WERI-Rb-1 (cell line): ENCODE data around the gene FSCN2.
A peak's percentile ranks its signal among the peaks of the same experiment; 100 is the strongest.

Experiments
- DNase-seq: peaks from one replicate; pipeline ENCODE4 v3.0.0-alpha.2; 2020
- H3K27ac ChIP-seq: fragments of 250-450 bp; sonication (Bioruptor Pico); 2 replicates; pipeline ENCODE4 v1.5.1; 2020; ENCODE audit warnings: mild to moderate bottlenecking, moderate library complexity
- H3K27me3 ChIP-seq: fragments of 250-450 bp; sonication (Bioruptor Pico); 2 replicates; pipeline ENCODE4 v1.5.1; 2021; ENCODE audit warnings: mild to moderate bottlenecking, low read depth, moderate library complexity; ENCODE audit not compliant: insufficient read depth, severe bottlenecking
- H3K36me3 ChIP-seq: fragments of 250-450 bp; sonication (Bioruptor Pico); 2 replicates; pipeline ENCODE4 v1.5.1; 2020; ENCODE audit warnings: mild to moderate bottlenecking, moderate library complexity
- H3K4me3 ChIP-seq: 2 replicates; pipeline ENCODE4 v1.5.1; 2011; ENCODE audit warnings: low read depth, mild to moderate bottlenecking, control low read depth, low read length
- H3K9me3 ChIP-seq: fragments of 250-450 bp; sonication (Bioruptor Pico); 2 replicates; pipeline ENCODE4 v1.5.1; 2021; ENCODE audit warnings: mild to moderate bottlenecking, moderate library complexity; ENCODE audit not compliant: severe bottlenecking
- TF ChIP-seq, protein P1 (sequence below): IDR thresholded peaks from 2 replicates; pipeline ENCODE4 v1.5.1; 2011; ENCODE audit warnings: low read depth, mild to moderate bottlenecking, control low read depth, inconsistent platforms, low read length

FSCN2 gene

GRCh38 chr17:81536299-81537290 is 8.4 kb downstream of the FSCN2 start:
- Histone ChIP-seq H3K4me3 (no peak overlapping the region), H3K27me3 (no peaks in the 10 kb centered on the region), H3K36me3 (peaks cover 35% of the 10 kb centered on the region), H3K27ac (no peak overlapping the region), H3K9me3 (peaks cover 2% of the 10 kb centered on the region)
- TF ChIP-seq, protein P1, sequence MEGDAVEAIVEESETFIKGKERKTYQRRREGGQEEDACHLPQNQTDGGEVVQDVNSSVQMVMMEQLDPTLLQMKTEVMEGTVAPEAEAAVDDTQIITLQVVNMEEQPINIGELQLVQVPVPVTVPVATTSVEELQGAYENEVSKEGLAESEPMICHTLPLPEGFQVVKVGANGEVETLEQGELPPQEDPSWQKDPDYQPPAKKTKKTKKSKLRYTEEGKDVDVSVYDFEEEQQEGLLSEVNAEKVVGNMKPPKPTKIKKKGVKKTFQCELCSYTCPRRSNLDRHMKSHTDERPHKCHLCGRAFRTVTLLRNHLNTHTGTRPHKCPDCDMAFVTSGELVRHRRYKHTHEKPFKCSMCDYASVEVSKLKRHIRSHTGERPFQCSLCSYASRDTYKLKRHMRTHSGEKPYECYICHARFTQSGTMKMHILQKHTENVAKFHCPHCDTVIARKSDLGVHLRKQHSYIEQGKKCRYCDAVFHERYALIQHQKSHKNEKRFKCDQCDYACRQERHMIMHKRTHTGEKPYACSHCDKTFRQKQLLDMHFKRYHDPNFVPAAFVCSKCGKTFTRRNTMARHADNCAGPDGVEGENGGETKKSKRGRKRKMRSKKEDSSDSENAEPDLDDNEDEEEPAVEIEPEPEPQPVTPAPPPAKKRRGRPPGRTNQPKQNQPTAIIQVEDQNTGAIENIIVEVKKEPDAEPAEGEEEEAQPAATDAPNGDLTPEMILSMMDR = no peak
- DNase-seq = no peak

DNA sequence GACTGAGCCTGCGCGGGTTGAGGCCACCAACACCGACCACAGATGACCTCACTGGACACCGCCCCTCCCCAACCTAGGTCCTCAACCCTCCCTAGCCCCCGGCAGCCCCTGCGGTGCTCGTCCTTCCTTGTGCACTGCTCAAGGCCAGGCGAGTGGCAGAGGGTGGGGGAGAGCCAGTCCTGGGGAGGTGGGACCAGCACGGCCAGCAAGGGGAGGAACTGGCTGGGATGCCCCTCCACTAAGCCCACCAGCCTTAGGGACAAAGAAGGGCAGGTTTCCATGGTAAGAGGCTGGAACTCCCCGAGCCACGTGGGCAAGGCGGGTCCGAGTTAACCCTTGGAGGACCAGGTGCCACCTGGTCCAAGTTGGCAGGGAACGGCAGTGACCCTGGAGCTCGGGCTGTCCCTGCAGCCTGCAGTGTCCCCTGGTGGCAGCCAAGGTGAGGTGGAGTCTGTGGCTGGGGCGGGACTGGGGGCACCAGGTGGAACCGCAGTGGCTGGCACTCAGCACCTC is 9.2 kb downstream of the FSCN2 start:
- peak overlapping the region; percentile 77 for H3K27ac ChIP-seq
- no peaks in the 10 kb centered on the region for H3K27me3 ChIP-seq
- peak; percentile 85 for DNase-seq
- peaks cover 2% of the 10 kb centered on the region for H3K9me3 ChIP-seq
- peaks cover 39% of the 10 kb centered on the region for H3K36me3 ChIP-seq
- H3K4me3 ChIP-seq = no peak overlapping the region
- TF ChIP-seq, protein P1 = peak; percentile 100

DNA sequence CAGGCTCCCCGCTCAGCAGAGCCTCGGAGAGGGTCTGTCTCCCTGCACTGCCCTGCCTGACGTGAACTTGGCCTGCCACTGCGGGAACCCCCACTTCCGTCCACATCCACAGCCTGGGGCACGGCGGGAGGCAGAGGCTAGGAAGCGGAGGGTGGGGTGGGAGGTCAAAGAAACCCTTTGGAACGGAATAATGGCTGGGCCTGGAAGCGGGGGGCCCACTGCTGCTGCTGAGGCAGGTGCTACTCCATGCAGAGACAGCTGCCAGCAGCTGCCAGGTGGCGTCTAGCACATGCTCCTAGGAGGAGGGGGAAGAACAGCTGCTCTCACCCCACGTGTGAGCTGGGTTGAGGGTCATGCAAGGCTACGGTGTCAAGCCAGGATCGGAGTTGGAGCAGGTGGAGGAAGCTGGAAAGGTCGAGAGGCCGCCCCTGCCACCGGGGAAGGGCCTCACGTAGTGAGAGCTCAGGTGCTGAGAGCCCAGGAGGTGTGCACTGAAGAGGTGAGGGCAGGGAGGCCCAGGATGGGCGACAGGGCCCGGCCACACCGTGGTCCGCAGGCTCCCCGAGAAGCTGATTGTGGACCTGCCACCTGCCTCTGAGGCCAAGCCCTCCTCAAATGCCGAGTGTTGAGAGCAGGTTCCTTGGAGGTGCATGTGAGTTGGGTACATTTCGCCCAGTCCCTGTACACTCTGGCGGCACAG is 9.8 kb downstream of the FSCN2 start:
- peak; percentile 95 for DNase-seq
- Histone ChIP-seq H3K27me3 (no peaks in the 10 kb centered on the region), H3K27ac (peak overlapping the region; percentile 77), H3K4me3 (no peak overlapping the region), H3K9me3 (peaks cover 2% of the 10 kb centered on the region), H3K36me3 (peaks cover 45% of the 10 kb centered on the region)
- TF ChIP-seq, protein P1 = no peak

DNA sequence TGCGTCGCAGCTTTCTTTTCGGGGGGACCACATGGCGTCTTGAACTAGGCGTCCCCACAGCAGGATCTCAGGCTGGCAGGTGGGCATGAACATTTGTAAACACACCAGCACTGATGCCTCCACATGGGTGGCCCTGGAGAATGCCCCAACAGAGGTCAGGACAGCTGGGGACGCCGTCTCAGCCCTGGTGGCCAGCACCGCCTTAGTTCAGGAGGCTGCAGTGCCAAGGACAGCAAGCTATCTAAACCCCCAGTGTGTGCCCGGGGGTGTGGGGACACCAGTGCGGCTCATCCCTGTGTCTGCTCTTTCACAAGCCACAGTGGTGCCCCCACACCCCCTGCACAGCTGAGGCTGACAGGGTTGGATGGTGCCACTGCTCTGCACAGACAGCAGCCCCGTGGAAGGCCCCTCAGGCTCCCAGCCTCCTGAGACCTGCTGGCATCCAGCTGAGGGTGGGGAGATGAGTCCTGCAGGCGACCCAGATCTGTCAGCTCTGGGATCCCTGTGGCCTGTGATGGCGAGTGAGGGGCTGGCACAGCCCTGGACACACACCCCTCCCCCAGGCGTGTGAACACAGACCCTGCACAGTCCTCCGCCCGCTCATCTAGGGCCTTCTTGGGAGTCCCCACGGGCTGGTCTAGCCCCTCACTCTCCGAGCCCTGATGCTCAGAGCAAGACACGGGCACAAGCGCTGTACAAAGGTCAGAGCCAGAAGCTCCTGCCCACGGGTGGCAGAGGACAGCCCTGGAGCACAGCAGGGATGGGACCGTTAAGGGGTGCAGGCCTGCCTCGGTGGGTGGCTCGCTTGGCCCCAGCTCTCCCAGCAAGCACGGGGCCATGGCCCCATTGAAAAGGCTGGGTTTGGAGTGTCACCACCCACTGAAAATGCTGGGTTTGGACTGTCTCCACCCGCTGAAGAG is 10.7 kb downstream of the FSCN2 start:
- H3K9me3 ChIP-seq = peaks cover 2% of the 10 kb centered on the region
- peak overlapping the region; percentile 77 for H3K27ac ChIP-seq
- no peak for DNase-seq

DNA sequence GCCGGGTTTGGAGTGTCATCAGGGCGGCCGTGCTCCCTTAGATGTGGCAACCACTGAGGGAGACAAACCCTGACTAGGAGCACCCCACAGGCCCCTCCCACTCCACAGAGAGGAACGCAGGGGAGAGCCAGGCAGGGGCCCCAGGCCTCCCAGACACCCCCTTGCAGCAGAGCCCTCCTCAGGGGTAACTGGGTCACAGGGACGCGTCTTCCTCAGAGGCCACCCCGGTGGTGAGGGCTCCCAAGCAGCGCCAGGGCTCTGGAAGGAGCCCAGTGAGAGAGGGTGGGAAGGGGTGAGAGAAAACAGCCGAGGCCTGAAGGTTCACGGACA is 11.4 kb downstream of the FSCN2 start:
- peaks cover 2% of the 10 kb centered on the region for H3K9me3 ChIP-seq
- TF ChIP-seq, protein P1 = no peak
- no peaks in the 10 kb centered on the region for H3K27me3 ChIP-seq
- peak overlapping the region; percentile 77 for H3K27ac ChIP-seq
- no peak overlapping the region for H3K4me3 ChIP-seq
- DNase-seq = no peak
- peaks cover 60% of the 10 kb centered on the region for H3K36me3 ChIP-seq

More for the DNA sequence above, 10.7 kb downstream of the FSCN2 start:
- Histone ChIP-seq H3K4me3 (no peak overlapping the region), H3K27me3 (no peaks in the 10 kb centered on the region), H3K36me3 (peaks cover 54% of the 10 kb centered on the region)
- TF ChIP-seq, protein P1 = no peak
